HG02623 (cell line): ENCODE data around the gene ACVR1B.
A peak's percentile ranks its signal among the peaks of the same experiment; 100 is the strongest.

ENCODE experiments used
- ATAC-seq: cut with Tn5 transposase; IDR thresholded peaks from one replicate; pipeline ENCODE4 v1.9.1; 2021; ENCODE audit warnings: moderate library complexity; ENCODE audit not compliant: unreplicated experiment

The ACVR1B gene

DNA sequence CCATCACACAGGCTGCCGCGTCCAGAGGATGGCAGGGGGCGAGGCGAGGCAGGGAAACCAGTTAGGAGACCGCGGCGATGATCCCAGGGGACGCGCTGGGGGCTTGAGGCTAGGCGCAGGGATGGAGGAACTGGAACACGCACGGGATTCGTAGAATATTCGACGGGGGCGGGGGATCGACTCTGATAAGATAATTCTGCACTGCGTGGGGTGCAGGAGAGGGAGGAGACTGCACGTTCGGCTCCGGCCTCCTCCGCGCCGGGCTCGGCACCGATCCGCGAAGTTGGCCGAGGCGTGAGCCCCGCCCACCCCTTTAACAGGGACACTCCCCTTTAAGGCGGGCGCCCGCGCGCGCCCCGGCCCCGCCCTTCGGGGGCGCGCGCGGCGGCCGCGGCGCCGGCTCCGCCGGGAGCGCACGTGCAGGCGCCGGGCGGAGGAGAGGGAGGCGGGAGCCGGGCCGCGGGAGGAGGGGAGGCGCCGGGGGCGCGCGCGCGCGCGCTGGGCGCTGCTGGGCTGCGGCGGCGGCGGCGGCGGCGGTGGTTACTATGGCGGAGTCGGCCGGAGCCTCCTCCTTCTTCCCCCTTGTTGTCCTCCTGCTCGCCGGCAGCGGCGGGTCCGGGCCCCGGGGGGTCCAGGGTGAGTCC is at the start of gene ACVR1B:
Gene ACVR1B, plus strand, starts transcription at position 501 of the 644 bp plus-strand sequence. Its CDS starts 45 bp downstream, at position 546.
- peak; percentile 75 for ATAC-seq

DNA sequence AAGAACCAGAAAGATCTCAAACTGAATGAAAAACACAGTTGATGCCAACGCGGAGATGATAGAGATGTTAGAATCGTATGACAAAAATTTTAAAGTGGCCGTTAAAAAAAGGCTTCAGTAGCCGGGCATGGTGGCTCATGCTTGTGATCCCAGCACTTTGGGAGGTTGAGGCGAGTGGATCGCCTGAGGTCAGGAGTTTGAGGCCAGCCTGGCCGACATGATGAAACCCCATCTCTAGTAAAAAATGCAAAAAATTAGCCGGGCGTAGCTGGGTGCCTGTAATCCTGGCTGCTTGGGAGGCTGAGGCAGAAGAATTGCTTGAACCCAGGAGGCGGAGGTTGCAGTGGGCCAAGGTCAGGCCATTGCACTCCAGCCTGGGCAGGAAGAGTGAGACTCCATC is 49.6 kb upstream of the ACVR1B start:
- ATAC-seq = no peak

DNA sequence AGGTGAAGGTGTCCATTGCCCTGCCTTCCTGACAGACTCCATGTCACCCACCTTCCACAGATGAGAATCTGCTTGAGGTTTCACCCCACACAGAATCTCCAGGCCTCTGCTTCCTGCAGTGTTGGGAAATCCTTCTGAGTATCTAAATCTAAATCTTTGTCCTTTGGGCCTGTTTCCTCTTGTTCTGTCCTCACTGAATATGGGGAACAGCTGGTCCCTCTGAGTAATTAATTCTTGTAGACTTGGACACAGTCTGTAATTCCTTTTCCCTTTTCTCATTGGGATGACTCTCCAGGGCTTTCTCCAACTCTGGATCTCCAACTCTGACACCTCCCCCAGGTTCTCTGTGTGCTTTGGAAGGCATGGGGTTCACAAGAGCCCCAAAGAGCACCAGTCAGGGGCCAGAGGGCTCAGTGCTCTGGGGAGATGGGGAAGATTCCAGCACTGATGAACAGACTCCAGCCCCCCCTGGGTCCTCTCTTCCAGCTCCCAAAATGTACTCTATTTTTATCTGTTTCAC is 46.5 kb upstream of the ACVR1B start:
- no peak for ATAC-seq

DNA sequence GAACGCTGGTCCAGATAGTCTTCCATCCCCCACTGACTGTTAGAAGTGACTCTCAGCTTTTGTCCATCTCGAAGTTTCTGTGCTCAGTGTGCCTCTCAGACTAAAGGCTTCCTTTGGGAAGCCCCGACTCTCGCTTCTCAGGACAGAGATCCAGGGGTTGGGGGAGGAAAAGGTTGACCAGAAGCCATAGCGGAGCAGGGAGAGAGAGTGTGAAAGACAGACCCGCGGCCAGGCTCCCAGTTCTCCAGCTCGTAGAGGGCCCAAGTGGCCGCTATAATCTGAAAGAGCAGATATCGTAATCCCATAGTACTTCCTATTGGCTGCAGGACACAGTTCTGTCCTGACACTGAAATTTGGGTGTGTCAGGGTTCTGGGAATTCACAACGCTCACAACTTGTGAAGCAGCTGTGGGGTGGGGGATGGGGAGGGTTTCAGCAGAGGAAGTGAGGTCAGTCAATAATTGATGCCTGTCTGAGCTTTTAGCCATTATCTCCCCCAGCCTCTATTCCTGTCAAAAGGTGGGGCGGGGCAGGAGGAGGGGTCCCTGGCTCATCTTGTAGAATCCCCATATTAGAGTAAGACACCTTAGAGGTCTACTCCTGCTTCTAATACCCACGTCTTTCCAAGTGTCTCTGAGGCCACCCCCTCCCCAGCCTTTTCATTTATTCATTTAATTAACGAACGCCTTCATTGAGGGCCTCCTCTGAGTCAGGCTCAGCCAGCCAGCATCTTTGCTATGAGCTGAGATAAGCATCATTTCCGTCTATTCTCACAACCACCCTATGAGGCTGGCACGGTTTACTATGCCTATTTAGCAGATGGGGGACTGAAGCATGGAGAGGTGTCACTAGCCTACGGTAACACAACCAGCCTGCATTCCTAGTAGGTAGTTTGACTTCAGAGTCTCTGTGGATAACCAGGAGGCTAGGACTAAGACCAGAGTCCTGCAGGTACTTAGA is 45.7 kb upstream of the ACVR1B start:
- no peak for ATAC-seq

DNA sequence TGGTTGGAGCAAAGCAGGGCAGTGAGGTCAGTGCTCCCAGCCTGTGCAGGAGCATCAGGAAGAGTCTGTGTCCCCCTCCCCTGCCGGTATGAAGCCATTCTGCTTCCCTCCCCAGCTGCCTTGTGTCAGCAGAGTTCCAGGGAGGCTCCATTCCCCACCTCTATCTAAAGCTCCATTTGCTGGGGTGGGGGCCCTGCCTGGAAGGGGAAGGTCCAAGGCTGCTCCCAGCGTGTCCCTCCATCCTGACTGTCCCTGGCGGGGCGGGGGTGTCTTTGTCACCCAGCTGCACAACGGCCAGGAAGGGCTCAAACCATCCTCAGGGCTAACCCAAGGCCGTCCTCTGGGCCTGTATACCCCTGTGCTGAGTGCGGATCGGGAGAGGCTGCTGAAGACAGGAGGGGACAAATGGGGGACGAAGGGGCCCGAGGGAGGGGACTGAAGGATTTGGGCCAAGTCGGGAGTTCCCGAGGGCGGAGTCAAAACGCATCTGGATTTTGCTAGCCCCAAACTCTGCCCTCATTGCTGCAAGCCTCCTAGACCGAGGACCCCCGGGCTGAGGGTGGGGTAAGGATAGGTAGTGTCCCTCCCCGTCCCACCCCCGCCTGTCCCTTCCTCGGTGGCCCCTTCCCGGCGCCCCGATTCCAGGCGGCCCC is 44.9 kb upstream of the ACVR1B start:
- ATAC-seq = no peak

DNA sequence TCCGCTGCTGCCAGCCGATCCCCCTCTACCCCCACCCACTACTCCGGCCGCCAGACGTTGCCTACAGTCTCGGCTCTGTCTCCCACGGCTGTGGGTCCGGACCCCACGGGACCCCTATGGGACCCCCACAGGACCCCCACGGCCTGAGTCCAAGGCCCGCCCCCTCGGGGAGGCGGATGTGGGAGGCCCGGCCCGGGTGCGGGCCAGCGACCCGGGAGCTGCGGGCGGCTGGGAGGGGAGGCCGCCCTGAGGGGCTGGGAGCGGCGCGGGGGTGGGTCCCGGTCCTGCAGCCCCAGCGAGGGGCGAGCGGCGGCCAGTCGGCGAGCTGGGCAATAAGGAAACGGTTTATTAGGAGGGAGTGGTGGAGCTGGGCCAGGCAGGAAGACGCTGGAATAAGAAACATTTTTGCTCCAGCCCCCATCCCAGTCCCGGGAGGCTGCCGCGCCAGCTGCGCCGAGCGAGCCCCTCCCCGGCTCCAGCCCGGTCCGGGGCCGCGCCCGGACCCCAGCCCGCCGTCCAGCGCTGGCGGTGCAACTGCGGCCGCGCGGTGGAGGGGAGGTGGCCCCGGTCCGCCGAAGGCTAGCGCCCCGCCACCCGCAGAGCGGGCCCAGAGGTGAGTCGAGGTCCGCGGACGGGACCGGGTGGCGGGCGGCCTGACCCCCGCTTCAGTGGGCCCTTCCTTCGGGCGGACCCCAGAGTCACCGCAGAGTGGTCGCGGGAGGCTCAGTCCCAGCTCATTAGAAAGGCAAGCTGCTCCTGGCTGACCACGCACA is 44.2 kb upstream of the ACVR1B start, which contains the start of gene ACVRL1:
Gene ACVRL1, plus strand, starts transcription at position 422 of the 773 bp plus-strand sequence. CDS start 4,971 bp downstream, outside the sequence.
- no peak for ATAC-seq

DNA sequence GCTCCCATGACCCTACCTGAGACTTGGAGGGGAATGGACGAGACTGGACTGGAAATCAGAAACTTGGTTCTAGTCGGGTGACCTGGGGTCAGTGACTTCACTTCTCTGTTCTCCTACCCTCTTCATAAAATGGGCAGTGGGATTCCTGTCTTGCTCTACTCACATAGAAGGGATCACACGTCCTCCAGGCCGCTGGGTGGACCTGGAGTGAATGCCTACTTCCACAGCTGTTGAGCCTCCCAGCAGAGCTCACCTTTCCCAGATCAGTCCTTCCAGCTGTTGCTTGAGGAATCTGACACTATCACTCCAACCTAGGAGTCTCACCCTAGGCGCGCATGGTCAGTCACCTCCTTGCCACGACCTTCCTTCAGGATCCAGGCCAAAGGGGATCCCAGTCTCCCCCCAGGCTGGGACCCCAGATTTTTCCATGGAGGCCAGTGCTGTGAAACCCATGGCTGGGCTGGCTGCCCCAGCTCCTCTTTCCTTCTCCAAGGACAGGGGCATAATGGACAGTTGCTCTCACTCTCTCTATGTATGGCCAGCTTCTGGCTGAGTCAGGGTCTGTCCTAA is 43.6 kb upstream of the ACVR1B start:
- ATAC-seq = no peak

DNA sequence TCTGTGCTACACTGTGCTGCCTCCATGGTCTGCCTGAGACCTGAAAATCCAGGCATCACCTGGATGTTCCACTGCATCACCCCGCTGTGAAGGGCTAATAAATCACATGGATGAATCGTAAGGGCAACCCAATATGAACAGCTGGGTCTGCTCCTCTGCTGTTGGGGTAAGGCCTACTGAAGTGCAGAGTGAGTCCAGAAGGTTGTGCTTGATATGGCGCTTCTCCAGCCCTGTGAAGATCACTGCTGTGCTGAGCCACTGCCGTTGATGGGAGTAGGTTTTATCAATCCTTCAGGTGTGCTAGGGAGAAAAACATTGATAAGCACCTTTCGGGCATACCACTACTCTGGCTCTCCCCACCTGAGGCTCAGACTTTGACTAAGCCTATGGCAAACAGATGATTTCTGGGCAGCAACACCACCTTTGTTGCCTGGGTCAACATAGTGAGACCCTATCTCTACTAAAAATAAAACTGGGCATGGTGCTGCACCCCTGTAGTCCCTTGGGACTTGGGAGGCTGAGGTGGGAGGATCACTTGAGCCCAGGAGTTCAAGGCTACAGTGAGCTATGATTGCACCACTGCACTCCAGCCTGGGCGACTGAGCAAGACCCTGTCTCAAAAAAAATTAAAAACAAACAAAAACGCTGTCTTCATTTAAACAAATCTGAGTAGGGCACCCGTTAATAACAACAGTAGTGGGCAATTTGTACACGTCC is 42.5 kb upstream of the ACVR1B start:
- ATAC-seq = no peak

DNA sequence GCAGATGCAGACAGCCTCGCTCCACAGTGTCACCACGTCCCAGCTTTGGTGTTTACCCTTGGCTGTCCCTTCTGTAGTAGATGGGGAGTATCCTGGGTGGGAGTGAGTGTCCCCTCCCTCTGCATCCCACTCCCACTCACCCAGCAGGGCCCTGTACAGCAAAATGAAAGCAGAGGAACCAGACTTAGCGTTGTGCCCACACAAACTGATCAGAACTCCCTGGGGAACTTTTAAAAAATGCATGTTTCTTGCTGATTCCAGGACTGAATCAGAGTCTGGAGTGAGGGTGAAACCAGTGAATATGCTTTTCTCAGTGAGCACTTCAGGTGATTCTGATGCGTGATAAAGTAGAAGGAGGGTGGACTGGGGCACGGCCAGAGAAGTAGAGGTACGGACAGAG is 41.3 kb upstream of the ACVR1B start:
- no peak for ATAC-seq

DNA sequence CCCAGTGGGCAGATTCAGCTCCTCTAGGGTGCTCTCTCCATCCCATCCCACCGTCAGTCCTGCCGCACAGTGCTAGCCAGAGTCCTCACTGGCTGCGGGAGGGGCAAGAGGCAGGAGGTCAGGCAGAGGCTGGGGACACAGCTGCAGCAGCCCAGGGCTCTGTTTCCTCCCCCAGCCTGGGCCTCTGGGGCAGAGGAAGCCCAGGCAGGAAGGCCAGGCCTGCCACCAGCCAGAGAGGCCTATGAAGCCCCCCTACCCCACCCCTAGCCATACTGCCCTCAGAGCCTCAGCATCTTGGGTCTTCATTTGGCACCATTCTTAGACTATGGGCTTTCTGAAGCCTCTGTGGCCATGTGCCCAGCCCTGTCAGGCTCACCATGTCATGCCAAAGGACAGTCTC is 40.8 kb upstream of the ACVR1B start:
- no peak for ATAC-seq

DNA sequence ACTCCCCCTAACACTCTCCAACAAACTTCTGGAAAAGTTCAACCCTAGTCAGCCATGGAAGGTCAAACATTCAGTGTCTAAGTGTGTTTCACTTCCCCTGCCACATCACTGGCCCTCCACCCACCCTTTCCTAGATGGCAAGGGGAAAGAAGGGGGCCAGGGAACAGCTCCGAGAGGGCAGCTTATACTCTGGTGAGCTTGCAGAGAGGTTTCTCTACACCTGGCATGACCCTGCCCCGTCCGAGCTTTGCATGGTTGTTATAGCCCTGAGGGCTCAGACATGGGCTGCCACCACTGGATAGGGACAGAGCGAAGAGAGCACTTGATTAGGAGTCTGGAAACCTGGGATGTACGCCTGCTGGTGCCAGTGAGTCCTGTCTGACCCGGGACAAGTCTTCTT is 40.2 kb upstream of the ACVR1B start:
- ATAC-seq = no peak

DNA sequence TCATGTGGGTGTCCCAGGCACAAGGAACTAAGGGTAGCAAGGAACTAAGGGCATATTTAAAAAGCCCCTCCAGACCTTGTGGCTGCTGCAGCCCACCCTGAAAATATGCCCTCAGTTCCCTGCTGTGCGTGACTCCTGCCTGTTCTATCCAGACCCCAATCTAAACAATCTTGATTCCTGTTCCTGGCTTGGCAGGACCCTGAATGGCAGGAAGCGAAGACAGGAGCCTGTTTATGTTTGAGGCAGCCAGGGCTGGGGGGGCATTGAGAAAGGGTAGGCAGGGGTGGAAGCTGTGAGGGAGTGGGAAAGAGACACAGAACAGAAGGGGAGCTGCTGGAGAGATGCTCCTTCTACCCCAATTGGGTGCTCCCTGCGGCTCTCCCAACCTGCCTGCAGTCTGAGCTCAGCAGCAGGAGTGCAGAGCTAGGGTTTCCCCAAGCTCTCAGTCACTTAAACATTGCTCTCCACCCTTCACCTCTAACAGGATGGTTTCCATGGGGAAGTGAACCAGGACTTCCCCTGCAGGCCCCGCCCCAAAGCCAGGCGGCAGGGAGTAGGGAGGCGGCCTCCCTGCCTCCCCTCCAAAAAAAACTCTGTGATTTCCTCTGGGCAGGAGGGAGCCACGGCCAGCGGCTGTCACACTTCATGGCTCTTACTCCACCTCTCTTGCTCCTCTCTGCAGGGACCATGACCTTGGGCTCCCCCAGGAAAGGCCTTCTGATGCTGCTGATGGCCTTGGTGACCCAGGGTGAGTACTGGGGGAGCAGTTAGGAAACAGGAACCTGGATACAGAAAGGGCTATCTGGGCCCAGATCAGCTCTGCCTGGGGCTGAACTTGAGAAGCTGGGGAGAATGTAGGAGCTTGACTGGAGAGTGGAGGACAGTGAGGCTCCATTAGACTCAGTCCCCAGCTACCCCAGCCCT is 39.4 kb upstream of the ACVR1B start:
- ATAC-seq = no peak

DNA sequence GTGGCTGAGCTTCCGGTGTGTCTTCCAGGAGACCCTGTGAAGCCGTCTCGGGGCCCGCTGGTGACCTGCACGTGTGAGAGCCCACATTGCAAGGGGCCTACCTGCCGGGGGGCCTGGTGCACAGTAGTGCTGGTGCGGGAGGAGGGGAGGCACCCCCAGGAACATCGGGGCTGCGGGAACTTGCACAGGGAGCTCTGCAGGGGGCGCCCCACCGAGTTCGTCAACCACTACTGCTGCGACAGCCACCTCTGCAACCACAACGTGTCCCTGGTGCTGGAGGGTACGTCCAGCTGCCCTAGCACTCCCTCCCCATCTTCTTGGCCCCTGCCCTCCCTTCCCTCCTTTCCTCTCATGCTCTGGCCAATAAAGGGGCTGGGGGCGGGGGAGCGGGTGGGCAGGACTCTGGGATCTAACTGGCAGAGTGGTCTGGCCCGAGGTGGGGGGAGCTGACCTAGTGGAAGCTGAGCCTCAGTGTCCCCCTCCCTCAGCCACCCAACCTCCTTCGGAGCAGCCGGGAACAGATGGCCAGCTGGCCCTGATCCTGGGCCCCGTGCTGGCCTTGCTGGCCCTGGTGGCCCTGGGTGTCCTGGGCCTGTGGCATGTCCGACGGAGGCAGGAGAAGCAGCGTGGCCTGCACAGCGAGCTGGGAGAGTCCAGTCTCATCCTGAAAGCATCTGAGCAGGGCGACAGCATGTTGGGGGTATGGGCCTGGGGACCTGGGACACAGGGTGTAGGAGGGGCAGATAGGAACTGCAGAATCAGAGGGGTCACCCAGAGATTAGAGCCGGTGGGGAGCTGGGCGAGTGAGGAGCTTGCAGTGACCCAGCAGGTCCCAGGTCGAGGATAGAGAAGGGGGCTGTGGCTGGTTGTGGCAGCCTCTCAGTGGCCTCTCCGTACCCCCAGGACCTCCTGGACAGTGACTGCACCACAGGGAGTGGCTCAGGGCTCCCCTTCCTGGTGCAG is 38.1 kb upstream of the ACVR1B start:
- ATAC-seq = no peak

DNA sequence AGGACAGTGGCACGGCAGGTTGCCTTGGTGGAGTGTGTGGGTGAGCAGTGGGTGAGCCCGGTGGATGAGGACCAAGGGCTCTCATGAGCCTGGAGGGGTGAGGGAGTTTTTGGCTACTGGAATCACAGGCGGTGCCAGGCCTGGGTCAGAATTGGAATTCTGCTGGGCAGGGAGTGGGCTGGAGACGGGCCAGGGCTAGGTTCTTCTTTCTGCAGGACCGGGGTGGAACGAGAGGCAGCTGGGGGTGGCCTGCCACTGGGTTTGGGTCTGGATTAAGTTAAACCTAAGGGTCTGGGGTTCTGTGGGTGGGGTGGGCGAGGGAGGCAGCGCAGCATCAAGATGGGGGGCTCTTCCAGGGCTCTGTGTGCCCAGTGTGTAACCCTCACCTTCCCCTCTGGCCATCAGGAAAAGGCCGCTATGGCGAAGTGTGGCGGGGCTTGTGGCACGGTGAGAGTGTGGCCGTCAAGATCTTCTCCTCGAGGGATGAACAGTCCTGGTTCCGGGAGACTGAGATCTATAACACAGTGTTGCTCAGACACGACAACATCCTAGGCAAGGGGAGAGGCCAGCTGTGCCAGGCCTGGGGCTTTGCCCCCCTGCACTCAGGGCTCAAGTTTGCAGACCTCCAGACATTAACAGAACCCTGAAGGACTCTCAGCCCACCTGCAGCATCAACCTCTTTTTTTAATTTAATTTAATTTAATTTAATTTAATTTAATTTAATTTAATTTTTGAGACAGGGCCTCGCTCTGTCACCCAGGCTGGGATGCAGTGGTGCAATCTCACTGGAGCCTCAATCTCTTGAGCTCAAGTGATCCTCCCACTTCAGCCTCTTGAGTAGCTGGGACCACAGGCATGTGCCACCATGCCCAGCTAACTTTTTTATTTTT is 37.2 kb upstream of the ACVR1B start:
- ATAC-seq = no peak

DNA sequence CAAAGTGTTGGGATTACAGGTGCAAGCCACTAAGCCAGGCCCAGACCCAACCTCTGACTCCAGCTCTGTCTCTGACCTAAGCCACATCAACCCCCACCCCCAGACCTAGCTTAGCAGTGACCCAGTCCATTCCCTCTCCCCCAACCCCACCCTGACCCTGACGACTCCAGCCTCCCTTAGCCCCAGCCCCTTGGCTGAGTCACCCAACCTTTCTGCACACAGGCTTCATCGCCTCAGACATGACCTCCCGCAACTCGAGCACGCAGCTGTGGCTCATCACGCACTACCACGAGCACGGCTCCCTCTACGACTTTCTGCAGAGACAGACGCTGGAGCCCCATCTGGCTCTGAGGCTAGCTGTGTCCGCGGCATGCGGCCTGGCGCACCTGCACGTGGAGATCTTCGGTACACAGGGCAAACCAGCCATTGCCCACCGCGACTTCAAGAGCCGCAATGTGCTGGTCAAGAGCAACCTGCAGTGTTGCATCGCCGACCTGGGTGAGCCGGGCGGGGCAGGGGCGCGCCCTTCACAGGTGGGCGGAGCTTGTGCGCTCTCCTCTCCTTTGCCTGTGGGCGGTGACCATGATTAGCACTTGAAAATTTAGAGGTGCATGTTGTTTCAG is 36.4 kb upstream of the ACVR1B start:
- ATAC-seq = no peak

DNA sequence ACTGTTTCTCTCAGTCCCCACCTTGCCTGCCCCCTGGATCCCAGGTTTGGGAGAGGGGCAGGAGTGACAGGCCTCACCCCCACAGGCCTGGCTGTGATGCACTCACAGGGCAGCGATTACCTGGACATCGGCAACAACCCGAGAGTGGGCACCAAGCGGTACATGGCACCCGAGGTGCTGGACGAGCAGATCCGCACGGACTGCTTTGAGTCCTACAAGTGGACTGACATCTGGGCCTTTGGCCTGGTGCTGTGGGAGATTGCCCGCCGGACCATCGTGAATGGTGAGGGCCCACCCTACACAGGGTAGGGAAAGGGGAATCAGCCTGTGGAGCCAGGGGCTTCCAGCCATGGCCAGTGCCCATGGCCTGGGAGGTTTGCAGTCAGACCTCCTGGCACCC is 35.5 kb upstream of the ACVR1B start:
- no peak for ATAC-seq
